ENCODE data around the gene ZFP69.
A peak's percentile ranks its signal among the peaks of the same experiment; 100 is the strongest.
"Not testable (repeated sequence)": the region's sequence is repeated elsewhere in the genome, so short reads cannot be mapped to it uniquely, and the experiment has no call there.

The ZFP69 gene

GRCh38 chr1:40476924-40477677 is at the start of gene ZFP69:
ZFP69 (plus strand) TSS chr1:40477290; CDS start chr1:40479362, 2,072 bp downstream.
- no peak for DNase-seq (ENCODE audit: low read depth)

- no peak for DNase-seq (ENCODE audit: low read depth)
Observed at GRCh38 chr1:40431385-40431784, 45.7 kb upstream of the ZFP69 start.

- DNase-seq (ENCODE audit: low read depth): no peak
Observed at GRCh38 chr1:40432644-40433390, 44.3 kb upstream of the ZFP69 start.

- DNase-seq (ENCODE audit: low read depth): no peak
Observed at GRCh38 chr1:40435471-40435870, 41.6 kb upstream of the ZFP69 start.

- DNase-seq (ENCODE audit: low read depth): no peak
Observed at GRCh38 chr1:40435876-40436275, 41.2 kb upstream of the ZFP69 start.

- DNase-seq (ENCODE audit: low read depth): no peak
Observed at GRCh38 chr1:40438391-40439015, 38.6 kb upstream of the ZFP69 start.

- no peak for DNase-seq (ENCODE audit: low read depth)
Observed at GRCh38 chr1:40439247-40439646, 37.8 kb upstream of the ZFP69 start.

- peak; percentile 72 for DNase-seq (ENCODE audit: low read depth)
Observed at GRCh38 chr1:40449684-40450494, 27.2 kb upstream of the ZFP69 start, which contains the start of gene ZFP69B. ZFP69B (plus strand) TSS chr1:40450476; CDS start chr1:40450962, 486 bp downstream.

GRCh38 chr1:40450495-40451237 is 26.4 kb upstream of the ZFP69 start:
- peak; percentile 22 for DNase-seq (ENCODE audit: low read depth)

- no peak for DNase-seq (ENCODE audit: low read depth)
Observed at GRCh38 chr1:40451238-40451585, 25.9 kb upstream of the ZFP69 start.

- no peak for DNase-seq (ENCODE audit: low read depth)
Observed at GRCh38 chr1:40454873-40455272, 22.2 kb upstream of the ZFP69 start.

- no peak for DNase-seq (ENCODE audit: low read depth)
Observed at GRCh38 chr1:40462956-40463590, 14.0 kb upstream of the ZFP69 start.

GRCh38 chr1:40469327-40469726 is 7.8 kb upstream of the ZFP69 start:
- no peak for DNase-seq (ENCODE audit: low read depth)

- DNase-seq (ENCODE audit: low read depth): no peak
Observed at GRCh38 chr1:40475268-40475667, 1.8 kb upstream of the ZFP69 start.

GRCh38 chr1:40477678-40478053 is 576 bp downstream of the ZFP69 start:
- no peak for DNase-seq (ENCODE audit: low read depth)

GRCh38 chr1:40478276-40478675 is 1.2 kb downstream of the ZFP69 start:
- no peak for DNase-seq (ENCODE audit: low read depth)

GRCh38 chr1:40479156-40479555 is 2.1 kb downstream of the ZFP69 start:
- DNase-seq (ENCODE audit: low read depth): no peak

GRCh38 chr1:40495315-40495903 is 18.3 kb downstream of the ZFP69 start:
- no peak for DNase-seq (ENCODE audit: low read depth)

- not testable (repeated sequence) for DNase-seq (ENCODE audit: low read depth)
Observed at GRCh38 chr1:40502651-40503050, 25.6 kb downstream of the ZFP69 start.

- no peak for DNase-seq (ENCODE audit: low read depth)
Observed at GRCh38 chr1:40507973-40508372, 30.9 kb downstream of the ZFP69 start.
